ENCODE measurements around the gene USP22. TPM values are rescaled to one million over a fixed set of nuclear protein-coding genes. Genes with fewer than 3 reads are reported as not detected.

USP22 gene
- total and polyA plus RNA-seq, 4 donors, result 27.2 to 109 (median 58.1) TPM

DNA sequence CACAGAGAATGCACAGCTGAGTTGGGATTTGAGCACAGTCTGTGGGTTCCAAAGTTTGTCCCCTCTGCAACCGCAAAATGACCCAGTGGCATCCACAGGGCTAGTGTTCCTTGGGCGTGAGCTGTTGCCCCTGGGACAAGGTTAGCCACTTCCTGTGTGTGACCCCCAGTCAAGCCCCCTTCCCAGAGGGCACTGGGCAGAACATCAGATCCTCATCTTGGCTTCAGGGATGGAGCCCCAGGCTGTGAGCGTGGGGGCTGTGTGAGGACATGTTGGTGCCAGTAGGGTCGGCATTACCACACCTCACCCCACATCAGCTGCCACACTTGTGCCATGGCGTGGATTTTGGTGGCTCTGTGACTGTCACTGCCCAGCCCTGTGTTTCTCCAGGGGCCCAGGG, 55.3 kb downstream of the USP22 start:
- no peaks in the 10 kb centered on the region for H3K27me3 ChIP-seq (ENCODE audit: control insufficient read depth in 4 of 4, insufficient read depth in 4 of 4, low read length in 3 of 4)
- H3K9me3 ChIP-seq (ENCODE audit: control insufficient read depth in 4 of 4, low read length in 3 of 4), result no peaks in the 10 kb centered on the region
- no peaks in the 10 kb centered on the region for H3K4me1 ChIP-seq (ENCODE audit: control insufficient read depth in 4 of 4, insufficient read depth in 4 of 4, low read length in 3 of 4)
- no peaks in the 10 kb centered on the region for H3K36me3 ChIP-seq (ENCODE audit: control insufficient read depth in 4 of 4, insufficient read depth in 3 of 4, low read depth in 1 of 4, low read length in 3 of 4)
- no peak for DNase-seq (ENCODE audit: low spot score)
- H3K9ac ChIP-seq (ENCODE audit: low read depth in 1 of 2, low read length in 2 of 2), result no peak overlapping the region
- no peak overlapping the region for H3K4me3 ChIP-seq (ENCODE audit: low read depth in 1 of 3, low read length in 3 of 3)
- H3K27ac ChIP-seq (ENCODE audit: low read depth in 1 of 2, low read length in 2 of 2), result no peak overlapping the region
- no peak for TF ChIP-seq HNF4A (conservative IDR thresholded peaks at IDR 0.05)
- TF ChIP-seq RAD21 (IDR thresholded peaks at IDR 0.05), result no peak
- WGBS, result 94% methylated on average over 5 of the region's 5 CpGs

DNA sequence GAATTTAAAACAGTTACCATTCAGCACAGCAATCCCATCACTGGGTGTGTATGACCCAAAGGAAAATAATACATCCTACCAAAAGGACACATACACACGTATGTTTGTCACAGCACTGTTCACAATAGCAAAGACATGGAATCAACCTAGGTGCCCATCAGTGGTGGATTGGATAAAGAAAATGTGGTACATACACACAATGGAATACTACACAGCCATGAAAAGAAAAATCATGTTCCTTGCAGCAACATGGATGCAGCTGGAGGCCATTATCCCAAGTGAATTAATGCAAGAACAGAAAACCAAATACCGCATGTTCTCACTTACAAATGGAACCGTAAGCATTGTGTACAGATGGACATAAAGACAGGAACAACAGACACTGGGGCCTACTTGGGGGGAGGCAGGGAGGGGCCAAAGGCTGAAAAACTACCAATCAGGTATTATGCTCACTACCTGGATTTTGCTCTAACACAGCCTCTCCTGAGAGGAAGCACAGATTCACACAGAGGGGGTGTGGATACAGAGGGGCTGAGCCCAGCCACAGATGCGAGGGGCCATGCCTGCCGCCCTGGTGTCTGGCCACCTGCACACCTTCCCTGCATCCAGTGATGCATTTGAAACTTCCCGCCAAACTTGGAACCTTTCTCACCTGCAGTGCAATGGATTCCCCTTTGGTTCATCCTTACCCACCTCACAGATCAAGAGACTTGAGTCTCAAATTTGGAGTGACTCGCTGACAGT, 55.9 kb downstream of the USP22 start:
- Histone ChIP-seq H3K27me3 (ENCODE audit: control insufficient read depth in 4 of 4, insufficient read depth in 4 of 4, low read length in 3 of 4) (no peaks in the 10 kb centered on the region), H3K9ac (ENCODE audit: low read depth in 1 of 2, low read length in 2 of 2) (no peak overlapping the region), H3K27ac (ENCODE audit: low read depth in 1 of 2, low read length in 2 of 2) (no peak overlapping the region), H3K4me1 (ENCODE audit: control insufficient read depth in 4 of 4, insufficient read depth in 4 of 4, low read length in 3 of 4) (no peaks in the 10 kb centered on the region), H3K4me3 (ENCODE audit: low read depth in 1 of 3, low read length in 3 of 3) (no peak overlapping the region), H3K9me3 (ENCODE audit: control insufficient read depth in 4 of 4, low read length in 3 of 4) (no peaks in the 10 kb centered on the region), H3K36me3 (ENCODE audit: control insufficient read depth in 4 of 4, insufficient read depth in 3 of 4, low read depth in 1 of 4, low read length in 3 of 4) (no peaks in the 10 kb centered on the region)
- DNase-seq (ENCODE audit: low spot score), result no peak
- 97% methylated on average over 7 of the region's 7 CpGs for WGBS
- no peak for TF ChIP-seq CTCF (IDR thresholded peaks at IDR 0.05; ENCODE audit: low read depth, low read length, missing input control)
- TF ChIP-seq RAD21 (IDR thresholded peaks at IDR 0.05), result no peak
- TF ChIP-seq HNF4G (IDR thresholded peaks at IDR 0.05), result no peak
- TF ChIP-seq GABPA (IDR thresholded peaks at IDR 0.05 in 1 of 2, conservative IDR thresholded peaks at IDR 0.05 in 1 of 2), result no peak
- no peak for TF ChIP-seq TAF1 (conservative IDR thresholded peaks at IDR 0.05)
- TF ChIP-seq FOXA2 (IDR thresholded peaks at IDR 0.05), result no peak
- no peak for TF ChIP-seq EGR1 (IDR thresholded peaks at IDR 0.05; ENCODE audit: low read depth in 2 of 2)
- TF ChIP-seq, protein P1, sequence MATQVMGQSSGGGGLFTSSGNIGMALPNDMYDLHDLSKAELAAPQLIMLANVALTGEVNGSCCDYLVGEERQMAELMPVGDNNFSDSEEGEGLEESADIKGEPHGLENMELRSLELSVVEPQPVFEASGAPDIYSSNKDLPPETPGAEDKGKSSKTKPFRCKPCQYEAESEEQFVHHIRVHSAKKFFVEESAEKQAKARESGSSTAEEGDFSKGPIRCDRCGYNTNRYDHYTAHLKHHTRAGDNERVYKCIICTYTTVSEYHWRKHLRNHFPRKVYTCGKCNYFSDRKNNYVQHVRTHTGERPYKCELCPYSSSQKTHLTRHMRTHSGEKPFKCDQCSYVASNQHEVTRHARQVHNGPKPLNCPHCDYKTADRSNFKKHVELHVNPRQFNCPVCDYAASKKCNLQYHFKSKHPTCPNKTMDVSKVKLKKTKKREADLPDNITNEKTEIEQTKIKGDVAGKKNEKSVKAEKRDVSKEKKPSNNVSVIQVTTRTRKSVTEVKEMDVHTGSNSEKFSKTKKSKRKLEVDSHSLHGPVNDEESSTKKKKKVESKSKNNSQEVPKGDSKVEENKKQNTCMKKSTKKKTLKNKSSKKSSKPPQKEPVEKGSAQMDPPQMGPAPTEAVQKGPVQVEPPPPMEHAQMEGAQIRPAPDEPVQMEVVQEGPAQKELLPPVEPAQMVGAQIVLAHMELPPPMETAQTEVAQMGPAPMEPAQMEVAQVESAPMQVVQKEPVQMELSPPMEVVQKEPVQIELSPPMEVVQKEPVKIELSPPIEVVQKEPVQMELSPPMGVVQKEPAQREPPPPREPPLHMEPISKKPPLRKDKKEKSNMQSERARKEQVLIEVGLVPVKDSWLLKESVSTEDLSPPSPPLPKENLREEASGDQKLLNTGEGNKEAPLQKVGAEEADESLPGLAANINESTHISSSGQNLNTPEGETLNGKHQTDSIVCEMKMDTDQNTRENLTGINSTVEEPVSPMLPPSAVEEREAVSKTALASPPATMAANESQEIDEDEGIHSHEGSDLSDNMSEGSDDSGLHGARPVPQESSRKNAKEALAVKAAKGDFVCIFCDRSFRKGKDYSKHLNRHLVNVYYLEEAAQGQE (IDR thresholded peaks at IDR 0.05), result no peak
- no peak for TF ChIP-seq SP1 (IDR thresholded peaks at IDR 0.05)
- TF ChIP-seq RXRA (IDR thresholded peaks at IDR 0.05), result no peak
- TF ChIP-seq HNF4A (conservative IDR thresholded peaks at IDR 0.05), result no peak
- TF ChIP-seq YY1 (IDR thresholded peaks at IDR 0.05), result no peak
- no peak for TF ChIP-seq JUND (IDR thresholded peaks at IDR 0.05)
- TF ChIP-seq NR2F2 (IDR thresholded peaks at IDR 0.05), result no peak
- no peak for TF ChIP-seq FOXA1 (IDR thresholded peaks at IDR 0.05)
- no peak for TF ChIP-seq ZBTB33 (IDR thresholded peaks at IDR 0.05)

Data from liver (tissue), 9 donors.